ENCODE measurements around the gene ARMH2. TPM values are rescaled to one million over a fixed set of nuclear protein-coding genes. Genes with fewer than 3 reads are reported as not detected.

Gene ARMH2
- total and polyA plus RNA-seq, 9 donors, result not detected

- intact Hi-C loops (cut with DNase I), result no loop called here
- no peaks in the 10 kb centered on the region for H3K36me3 ChIP-seq
- no peak for TF ChIP-seq CTCF (IDR thresholded peaks at IDR 0.05)
- no peak for TF ChIP-seq POLR2A (IDR thresholded peaks at IDR 0.05)
- TF ChIP-seq EP300 (IDR thresholded peaks at IDR 0.05), result no peak
- H3K9me3 ChIP-seq, result no peaks in the 10 kb centered on the region
- 6 to 11% (median 10%) methylated on average over 2 of the region's 2 CpGs for WGBS, 3 donors
- no peak overlapping the region for H3K27ac ChIP-seq
- no peak for DNase-seq
- H3K27me3 ChIP-seq, result no peaks in the 10 kb centered on the region
- no peak overlapping the region for H3K4me3 ChIP-seq
- H3K4me1 ChIP-seq (ENCODE audit: insufficient read depth), result peaks cover 17% of the 10 kb centered on the region
These were observed 37.4 kb upstream of the ARMH2 start for GRCh38 chr6:24836109-24836508.

GRCh38 chr6:24833711-24834386, 35.1 kb upstream of the ARMH2 start:
- intact Hi-C loops (cut with DNase I), result no loop called here
- Histone ChIP-seq H3K27ac (no peak overlapping the region), H3K9me3 (no peaks in the 10 kb centered on the region), H3K4me3 (no peak overlapping the region), H3K4me1 (ENCODE audit: insufficient read depth) (peaks cover 17% of the 10 kb centered on the region), H3K27me3 (no peaks in the 10 kb centered on the region), H3K36me3 (no peaks in the 10 kb centered on the region)
- no peak for TF ChIP-seq CTCF (IDR thresholded peaks at IDR 0.05)
- TF ChIP-seq POLR2A (IDR thresholded peaks at IDR 0.05), result no peak
- no peak for TF ChIP-seq EP300 (IDR thresholded peaks at IDR 0.05)
- 49 to 51% (median 50%) methylated on average over 4 of the region's 4 CpGs for WGBS, 3 donors
- no peak for DNase-seq

- no peak for TF ChIP-seq CTCF (IDR thresholded peaks at IDR 0.05)
- no peak for TF ChIP-seq POLR2A (IDR thresholded peaks at IDR 0.05)
- TF ChIP-seq EP300 (IDR thresholded peaks at IDR 0.05), result no peak
- 91 to 99% (median 94%) methylated on average over 1 of the region's 1 CpG for WGBS, 3 donors
- H3K4me1 ChIP-seq (ENCODE audit: insufficient read depth), result peaks cover 17% of the 10 kb centered on the region
- no peak overlapping the region for H3K27ac ChIP-seq
- H3K36me3 ChIP-seq, result no peaks in the 10 kb centered on the region
- no peak overlapping the region for H3K4me3 ChIP-seq
- H3K27me3 ChIP-seq, result no peaks in the 10 kb centered on the region
- H3K9me3 ChIP-seq, result no peaks in the 10 kb centered on the region
- DNase-seq, result no peak
- intact Hi-C loops (cut with DNase I), result no loop called here
These were observed 34.1 kb upstream of the ARMH2 start for GRCh38 chr6:24832794-24833193.

- 43 to 71% (median 56%) methylated on average over 10 of the region's 10 CpGs for WGBS, 3 donors
- no peak for DNase-seq
- intact Hi-C loops (cut with DNase I), result no loop called here
- H3K4me1 ChIP-seq (ENCODE audit: insufficient read depth), result peaks cover 17% of the 10 kb centered on the region
- H3K9me3 ChIP-seq, result no peaks in the 10 kb centered on the region
- H3K27me3 ChIP-seq, result no peaks in the 10 kb centered on the region
- no peak overlapping the region for H3K4me3 ChIP-seq
- H3K36me3 ChIP-seq, result no peaks in the 10 kb centered on the region
- TF ChIP-seq POLR2A (IDR thresholded peaks at IDR 0.05), result no peak
- no peak for TF ChIP-seq CTCF (IDR thresholded peaks at IDR 0.05)
- no peak overlapping the region for H3K27ac ChIP-seq
These were observed 33.3 kb upstream of the ARMH2 start for GRCh38 chr6:24831771-24832716.
